ENCODE data around the gene CTNNA2.

DNA sequence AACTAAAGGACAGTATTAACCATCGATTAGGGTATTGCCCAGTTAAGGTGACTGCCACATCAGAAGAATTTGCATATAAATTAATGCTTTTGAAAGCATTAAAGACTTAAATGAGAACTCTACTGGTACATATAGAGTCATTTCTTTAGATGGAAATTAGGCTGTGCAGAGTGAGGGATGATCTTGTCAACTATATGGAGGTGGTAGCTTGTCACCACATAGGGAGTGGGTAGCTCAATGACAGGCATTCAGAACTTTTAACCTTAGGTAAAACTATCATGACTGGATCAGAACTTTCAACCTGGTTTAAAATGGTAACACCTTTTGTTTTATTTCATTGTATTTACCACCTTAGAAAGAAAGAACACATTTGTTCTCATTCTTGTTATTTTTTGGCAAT, 1176.3 kb downstream of the CTNNA2 start:
- TF ChIP-seq, protein P1, sequence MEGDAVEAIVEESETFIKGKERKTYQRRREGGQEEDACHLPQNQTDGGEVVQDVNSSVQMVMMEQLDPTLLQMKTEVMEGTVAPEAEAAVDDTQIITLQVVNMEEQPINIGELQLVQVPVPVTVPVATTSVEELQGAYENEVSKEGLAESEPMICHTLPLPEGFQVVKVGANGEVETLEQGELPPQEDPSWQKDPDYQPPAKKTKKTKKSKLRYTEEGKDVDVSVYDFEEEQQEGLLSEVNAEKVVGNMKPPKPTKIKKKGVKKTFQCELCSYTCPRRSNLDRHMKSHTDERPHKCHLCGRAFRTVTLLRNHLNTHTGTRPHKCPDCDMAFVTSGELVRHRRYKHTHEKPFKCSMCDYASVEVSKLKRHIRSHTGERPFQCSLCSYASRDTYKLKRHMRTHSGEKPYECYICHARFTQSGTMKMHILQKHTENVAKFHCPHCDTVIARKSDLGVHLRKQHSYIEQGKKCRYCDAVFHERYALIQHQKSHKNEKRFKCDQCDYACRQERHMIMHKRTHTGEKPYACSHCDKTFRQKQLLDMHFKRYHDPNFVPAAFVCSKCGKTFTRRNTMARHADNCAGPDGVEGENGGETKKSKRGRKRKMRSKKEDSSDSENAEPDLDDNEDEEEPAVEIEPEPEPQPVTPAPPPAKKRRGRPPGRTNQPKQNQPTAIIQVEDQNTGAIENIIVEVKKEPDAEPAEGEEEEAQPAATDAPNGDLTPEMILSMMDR (IDR thresholded peaks at IDR 0.05), result no peak
- no peak for TF ChIP-seq POLR2A (IDR thresholded peaks at IDR 0.05)
